Upper lobe of left lung (tissue), 4 donors: ENCODE results near the gene SPTBN5.

Source experiments
- EP300 ChIP-seq, 4 donors: sonication (generic); formaldehyde crosslinking; IDR thresholded peaks; one replicate each; pipeline ENCODE4 v1.5.1; 2017; ENCODE audit warnings: antibody characterized with exemption in 4 of 4, control low read depth in 2 of 4
- POLR2A ChIP-seq, 4 donors: fragments of 450-650 bp; IDR thresholded peaks; one replicate each; pipeline ENCODE4 v1.5.1; 2016 to 2017; ENCODE audit warnings: antibody characterized with exemption in 4 of 4, mild to moderate bottlenecking in 2 of 4
- POLR2AphosphoS5 ChIP-seq, 2 donors: sonication (generic); formaldehyde crosslinking; IDR thresholded peaks; one replicate each; pipeline ENCODE4 v1.5.1; 2017; ENCODE audit warnings: antibody characterized with exemption in 2 of 2
- TF ChIP-seq, protein P1 (sequence below), 6 experiments: fragments of 450-650 bp in 4 of 6; fragments of 200-600 bp in 2 of 6; sonication (generic) in 2 of 6; IDR thresholded peaks; one replicate each; pipeline ENCODE4 v1.5.1; 2016 to 2019; ENCODE audit warnings: antibody characterized with exemption in 6 of 6

DNA sequence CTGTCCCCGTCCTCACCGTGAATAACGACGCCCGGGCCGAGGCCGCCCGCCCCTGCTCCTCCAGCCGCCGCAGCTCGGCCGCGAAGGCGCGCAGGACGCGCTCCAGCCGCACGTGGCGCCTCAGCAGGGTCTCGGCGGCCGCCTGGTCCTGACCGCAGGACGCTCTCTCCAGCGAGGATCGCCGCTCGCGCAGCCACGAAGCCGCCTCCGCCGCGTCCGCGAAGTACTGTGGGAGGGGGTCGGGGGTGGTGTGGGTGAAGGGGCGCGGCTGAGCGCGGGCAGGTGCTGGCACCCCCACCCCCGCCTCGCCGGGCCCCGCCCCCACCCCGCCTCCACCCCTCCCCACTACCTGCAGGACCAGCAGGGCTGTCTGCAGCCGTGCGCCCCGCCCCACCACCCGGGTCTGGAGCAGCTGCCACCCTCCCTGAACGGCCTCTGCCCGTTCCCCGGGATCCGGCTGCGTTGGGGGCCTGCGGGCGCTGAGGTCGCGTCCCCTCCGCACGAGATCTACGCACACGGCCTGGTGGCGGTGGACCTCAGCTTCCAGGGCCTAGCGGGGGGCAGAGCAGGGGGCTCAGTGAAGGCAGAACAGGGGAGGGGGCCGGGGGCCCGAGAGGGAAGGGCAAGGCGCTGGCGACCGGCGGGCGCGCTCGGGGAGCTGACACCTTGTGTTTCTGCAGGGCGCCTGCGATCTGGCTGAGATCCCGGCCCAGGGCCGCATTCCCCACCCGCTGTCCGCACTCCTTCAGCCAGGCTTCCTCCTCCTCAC lies 11.7 kb downstream of the SPTBN5 start:
- TF ChIP-seq, protein P1, sequence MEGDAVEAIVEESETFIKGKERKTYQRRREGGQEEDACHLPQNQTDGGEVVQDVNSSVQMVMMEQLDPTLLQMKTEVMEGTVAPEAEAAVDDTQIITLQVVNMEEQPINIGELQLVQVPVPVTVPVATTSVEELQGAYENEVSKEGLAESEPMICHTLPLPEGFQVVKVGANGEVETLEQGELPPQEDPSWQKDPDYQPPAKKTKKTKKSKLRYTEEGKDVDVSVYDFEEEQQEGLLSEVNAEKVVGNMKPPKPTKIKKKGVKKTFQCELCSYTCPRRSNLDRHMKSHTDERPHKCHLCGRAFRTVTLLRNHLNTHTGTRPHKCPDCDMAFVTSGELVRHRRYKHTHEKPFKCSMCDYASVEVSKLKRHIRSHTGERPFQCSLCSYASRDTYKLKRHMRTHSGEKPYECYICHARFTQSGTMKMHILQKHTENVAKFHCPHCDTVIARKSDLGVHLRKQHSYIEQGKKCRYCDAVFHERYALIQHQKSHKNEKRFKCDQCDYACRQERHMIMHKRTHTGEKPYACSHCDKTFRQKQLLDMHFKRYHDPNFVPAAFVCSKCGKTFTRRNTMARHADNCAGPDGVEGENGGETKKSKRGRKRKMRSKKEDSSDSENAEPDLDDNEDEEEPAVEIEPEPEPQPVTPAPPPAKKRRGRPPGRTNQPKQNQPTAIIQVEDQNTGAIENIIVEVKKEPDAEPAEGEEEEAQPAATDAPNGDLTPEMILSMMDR (IDR thresholded peaks at IDR 0.05): peak in 1 of 6 experiments; percentile 20
- TF ChIP-seq POLR2AphosphoS5 (IDR thresholded peaks at IDR 0.05) (no peak), EP300 (IDR thresholded peaks at IDR 0.05) (no peak), POLR2A (IDR thresholded peaks at IDR 0.05) (no peak)
